ENCODE data around the gene RECQL5.
"Not testable (repeated sequence)": the region's sequence is repeated elsewhere in the genome, so short reads cannot be mapped to it uniquely, and the experiment has no call there.

The RECQL5 gene

DNA sequence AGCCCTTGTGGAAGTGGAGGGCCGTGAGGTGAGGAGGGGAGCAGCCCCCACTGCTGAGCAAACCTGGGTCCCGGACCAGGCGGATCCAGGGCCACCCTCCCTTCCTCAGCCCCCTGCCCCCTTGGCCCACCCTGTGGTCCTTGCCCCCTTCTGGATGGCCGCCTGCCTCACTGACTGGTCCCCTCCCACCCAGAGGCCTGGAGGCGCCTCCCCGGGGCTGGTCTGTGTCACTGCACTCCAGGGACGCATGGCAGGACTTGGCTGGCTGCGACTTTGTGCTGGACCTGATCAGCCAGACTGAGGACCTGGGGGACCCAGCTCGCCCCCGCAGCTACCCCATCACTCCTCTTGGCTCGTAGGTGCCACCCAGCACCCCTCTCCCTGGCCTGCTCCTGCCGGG is 52.9 kb downstream of the RECQL5 start:
- DNase-seq, result no peak

DNA sequence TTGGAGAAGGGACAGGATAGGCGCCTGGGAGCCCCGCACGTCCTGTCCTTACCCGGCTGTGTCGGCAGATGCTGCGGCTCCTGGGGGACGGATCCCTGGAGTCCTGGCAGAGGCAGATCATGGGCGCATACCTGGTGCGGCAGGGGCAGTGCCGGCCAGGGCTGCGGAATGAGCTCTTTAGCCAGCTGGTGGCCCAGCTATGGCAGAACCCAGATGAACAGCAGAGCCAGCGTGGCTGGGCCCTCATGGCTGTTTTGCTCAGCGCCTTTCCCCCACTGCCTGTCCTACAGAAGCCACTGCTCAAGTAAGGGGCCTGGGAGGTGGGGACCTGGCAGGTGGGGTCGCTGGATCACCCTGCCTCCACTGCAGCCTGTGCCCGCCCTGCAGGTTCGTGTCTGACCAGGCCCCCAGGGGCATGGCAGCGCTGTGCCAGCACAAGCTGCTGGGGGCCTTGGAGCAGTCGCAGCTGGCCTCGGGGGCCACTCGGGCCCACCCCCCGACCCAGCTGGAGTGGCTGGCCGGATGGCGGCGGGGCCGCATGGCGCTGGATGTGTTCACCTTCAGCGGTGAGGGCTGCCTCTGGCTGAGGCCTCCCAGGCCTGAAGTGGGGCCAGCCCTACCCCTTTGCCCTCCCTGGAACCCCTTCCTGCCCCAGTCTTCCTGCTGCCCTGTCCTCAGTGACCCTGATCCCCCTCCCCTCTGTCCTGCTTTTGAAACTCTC is 53.9 kb downstream of the RECQL5 start:
- DNase-seq, result no peak

DNA sequence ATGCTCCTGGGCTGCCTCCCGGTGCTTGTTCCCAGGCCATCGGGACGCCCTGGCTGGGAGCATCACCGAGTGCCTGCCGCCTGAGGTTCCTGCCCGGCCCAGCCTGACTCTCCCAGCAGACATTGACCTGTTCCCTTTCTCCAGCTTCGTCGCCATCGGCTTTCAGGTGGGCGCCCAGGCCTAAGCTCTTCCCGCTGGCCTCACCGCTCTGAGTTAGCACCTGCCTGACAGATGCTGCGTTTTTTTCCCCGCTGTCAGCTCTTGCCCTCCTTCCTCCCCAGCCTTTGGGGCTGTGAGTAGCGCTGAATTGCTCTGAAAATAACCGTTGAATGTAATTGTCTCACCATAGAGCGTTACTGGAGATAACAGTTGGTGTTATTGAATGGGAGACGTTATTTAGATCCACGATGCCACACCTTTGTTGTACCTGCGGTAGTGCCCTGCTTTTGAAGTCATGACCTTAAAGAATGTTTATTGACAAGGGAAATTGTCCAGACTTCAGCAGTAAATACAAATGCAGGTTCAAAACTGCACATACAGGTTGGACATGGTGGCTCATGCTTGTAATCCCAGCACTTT is 55.0 kb downstream of the RECQL5 start:
- no peak for DNase-seq

DNA sequence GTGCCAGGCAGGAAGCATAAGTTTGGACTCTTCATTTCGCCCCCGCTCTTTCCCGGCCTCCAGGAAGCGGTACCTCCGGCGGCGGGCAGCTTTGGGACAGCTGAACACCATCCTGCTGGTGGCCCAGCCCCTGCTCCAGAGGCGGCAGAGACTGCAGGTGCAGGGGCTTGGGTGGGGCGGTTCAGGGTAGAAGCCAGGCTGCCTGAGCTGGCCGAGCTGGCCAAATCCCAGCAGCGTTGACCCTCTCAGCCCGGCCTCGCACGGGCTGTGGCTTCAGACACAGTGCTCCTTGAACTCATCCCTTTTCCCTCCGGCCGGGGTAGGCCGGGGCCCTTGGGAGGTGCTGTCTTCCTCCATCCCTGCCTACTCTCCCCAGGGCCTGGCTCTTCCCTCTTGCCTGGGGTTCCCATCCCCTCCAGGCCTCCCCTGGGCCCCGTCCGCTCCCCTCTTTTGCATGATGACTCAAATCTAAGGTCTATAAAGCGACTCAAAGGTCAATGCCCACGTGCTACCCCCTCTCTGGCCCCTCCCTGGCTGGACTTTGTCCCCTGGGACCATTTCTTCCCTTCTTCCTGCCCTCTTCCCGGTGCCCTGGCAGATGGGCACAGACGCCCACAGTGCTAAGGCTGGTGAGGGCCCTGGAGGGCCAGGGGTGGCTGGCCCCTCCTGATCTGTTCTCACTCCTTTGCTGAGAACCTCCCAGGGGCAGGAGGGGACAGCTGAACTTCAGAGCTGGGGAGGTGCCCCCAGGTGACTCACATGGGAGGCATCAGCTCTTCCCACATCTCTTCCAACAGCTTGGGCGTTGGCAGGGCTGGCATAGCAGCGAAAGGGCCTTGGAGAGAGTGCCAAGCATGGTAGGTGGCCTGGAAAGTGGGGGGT is 56.6 kb downstream of the RECQL5 start:
- no peak for DNase-seq

DNA sequence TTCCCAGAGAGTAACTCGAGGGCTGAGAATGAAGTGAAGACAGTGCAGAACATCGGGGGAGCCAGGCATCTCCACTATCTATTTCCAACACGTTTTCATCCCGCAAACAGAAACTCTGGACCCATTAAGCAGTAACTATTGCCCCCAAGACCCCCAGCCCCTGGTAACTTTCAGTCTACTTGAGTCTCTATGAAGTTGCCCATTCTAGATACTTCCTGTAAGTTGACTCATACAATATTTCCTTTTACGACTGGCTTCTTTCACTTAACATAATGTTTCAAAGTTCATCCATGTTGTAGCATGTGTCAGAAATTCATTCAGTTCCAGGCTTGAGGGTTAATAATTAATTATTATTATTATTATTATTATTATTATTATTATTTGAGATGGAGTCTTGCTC is 59.9 kb downstream of the RECQL5 start:
- no peak for DNase-seq

DNA sequence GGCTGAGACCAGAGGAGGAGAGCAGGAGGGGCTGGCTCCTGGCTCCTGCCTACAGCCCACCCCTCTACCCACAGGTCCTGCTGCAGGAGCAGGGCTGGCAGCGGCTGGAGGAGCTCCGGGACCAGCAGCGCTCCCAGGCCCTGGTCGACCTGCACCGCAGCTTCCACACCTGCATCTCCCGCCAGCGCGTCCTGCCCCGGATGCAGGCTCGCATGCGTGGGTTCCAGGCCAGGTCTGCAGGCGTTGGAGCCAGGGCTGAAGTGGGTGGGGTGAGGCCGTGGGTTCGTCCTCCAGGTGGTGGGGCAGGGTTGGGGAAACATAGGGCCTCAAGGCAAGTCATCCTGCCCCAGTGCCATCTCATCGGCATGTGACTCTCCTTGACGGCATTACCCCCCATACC is 61.2 kb downstream of the RECQL5 start:
- DNase-seq, result no peak

DNA sequence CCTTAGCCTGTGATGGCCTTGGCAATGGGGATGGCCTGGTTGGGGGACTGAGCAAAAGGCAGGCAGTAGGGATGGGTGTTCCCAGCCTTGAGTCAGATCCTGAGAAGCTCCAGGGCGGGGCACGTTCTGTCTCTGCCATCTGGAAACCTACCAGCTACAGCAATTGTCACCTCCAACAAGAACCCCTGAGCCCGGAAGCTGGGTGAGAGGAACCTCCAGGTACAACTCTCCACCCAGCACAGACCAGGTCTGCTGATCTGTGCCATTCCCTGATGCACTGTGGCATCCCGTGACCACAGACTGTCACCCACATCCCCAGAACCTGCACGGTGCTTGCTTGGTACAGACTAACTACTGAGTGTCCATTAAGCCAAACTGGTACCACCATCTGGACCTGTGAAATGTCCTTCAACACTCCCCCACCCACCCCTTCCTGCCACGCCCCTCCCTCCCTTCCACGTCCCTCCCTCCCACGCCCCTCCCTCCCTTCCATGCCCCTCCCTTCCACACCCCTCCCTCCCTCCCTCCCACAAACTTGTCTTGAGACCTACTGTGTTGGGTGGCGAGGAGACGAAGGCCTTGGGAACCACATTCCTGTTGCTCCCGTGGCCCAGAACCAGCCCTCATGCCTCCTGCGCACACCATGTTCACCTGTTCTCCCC is 62.8 kb downstream of the RECQL5 start:
- no peak for DNase-seq

DNA sequence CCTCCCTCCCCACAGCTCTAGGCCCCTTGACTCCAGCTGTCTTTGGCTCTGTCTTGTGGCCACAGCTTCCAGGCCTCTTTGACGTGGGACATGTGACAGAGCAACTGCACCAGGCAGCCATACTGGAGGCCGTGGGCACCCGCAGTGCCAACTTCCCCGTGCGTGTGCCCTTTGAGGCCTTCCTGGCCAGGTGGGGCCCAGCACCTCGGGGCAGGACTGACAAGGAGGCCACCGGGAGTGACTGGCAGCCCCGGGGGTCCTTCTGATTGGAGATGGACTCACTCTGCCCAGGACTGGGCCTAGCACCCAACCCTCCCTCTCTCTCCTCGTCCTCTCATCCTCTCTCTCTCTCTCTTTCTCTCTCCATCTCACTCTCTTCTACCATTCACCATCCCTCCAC is 63.8 kb downstream of the RECQL5 start:
- DNase-seq, result no peak

DNA sequence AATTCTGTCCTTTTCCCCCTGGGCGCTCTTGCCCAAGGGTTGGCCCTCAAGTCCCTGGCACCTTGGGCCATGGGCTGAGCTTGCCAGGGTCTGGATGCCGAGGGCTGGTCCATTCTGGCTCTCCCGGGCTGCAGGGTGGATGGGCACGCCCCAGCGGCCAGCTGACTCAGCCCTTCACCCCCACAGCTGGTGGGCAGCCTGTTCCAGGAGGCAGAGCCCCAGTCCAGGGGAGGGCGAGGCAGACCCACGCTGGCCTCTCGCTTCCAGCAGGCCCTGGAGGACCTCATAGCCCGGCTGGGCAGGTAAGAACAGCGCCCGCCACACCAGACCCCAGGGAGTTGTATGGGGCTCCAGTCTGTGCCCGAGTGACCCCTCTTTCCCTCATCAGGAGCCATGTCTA is 64.3 kb downstream of the RECQL5 start:
- DNase-seq, result no peak

DNA sequence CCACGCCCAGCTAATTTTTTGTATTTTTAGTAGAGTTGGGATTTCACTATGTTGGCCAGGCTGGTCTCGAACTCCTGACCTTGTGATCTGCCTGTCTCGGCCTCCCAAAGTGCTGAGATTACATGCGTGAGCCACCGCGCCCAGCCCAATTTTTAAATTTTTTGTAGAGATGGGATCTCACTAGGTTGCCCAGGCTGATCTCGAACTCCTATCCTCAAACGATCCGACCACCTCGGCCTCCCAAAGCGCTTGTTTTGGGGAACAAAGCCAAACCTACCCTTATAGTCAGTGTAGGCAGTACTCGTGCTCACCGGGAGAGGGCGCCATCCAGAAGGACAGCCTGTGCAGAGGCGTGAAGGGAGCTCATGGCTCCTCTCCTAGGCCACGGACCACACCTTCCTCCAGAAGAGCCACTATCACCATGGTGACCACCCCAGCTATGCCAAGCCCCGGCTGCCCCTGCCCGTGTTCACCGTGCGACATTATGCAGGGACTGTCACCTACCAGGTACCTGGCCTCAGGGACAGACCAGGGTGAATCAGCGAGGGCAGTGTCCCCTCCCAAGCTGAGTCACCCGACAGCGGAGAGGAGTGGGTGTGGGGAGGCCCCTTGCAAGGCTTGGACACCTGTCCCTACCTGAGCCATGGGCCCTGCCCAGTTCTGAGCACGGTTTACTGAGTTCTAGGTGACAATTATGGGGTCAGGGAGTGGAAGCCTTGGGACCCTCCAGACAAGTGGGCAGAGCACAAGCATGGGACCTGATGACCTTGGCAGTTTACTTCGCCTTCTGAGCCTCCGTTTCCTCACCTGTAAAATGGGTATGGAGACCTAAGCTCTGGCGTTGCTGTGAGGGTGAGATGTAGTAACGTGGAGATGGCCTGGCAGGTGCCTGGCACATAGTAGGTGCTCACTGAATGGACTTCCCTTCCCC is 65.6 kb downstream of the RECQL5 start:
- no peak for DNase-seq

DNA sequence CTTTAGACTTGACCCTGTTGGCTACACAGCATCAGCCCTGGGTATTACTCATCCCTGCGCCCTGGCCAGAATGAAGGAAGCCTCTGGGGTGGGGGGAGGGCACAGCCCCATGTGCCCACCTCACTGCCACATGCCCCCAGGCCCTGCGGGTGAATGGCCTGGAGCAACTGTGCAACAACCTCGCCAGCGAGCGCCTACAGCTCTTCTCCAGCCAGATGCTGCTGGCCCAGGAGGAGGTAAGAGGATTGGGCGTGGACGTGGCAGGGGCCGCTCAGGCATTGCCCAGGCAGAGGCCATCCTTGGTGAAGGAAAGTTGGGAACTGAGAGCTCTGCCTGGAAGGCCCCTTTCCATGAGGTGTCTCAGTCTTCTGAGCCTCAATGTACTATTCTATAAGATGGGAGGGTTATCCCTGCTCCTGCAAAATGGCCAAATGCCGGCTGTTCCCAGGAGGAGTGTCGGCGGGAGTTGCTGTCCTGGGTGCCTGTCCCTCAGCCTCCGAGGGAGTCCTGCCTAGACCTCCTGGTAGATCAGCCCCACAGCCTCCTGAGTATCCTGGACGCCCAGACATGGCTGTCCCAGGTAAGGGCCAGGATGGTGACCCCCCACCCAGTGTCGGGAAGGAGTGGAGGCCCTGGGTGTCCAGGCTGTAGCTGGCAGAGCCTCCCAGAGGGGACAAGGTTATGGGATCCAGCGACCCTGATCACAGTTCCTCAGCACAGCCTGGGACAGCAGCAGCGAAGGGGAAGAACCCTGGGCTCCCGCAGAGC is 70.5 kb downstream of the RECQL5 start:
- no peak for DNase-seq

DNA sequence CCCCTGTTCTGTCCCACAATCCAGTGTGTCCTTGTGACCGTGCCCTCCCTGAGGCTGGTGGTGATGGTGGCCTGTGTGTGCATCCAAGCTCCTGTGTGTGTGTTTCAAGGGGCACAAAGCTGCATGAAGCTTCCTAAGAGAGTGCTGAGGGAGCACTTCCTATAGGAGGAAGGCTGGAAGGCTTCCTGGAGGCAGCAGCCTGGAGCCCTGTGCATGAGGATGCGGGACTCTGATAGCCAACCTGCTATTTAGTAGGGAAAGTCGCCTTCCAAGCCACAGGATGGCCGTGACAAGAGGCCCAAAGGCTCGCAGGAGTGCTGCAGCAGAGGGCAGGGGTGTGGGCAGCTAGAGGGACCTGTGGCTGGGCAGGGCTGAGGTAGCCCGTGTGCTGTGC is 71.0 kb downstream of the RECQL5 start:
- DNase-seq, result no peak

DNA sequence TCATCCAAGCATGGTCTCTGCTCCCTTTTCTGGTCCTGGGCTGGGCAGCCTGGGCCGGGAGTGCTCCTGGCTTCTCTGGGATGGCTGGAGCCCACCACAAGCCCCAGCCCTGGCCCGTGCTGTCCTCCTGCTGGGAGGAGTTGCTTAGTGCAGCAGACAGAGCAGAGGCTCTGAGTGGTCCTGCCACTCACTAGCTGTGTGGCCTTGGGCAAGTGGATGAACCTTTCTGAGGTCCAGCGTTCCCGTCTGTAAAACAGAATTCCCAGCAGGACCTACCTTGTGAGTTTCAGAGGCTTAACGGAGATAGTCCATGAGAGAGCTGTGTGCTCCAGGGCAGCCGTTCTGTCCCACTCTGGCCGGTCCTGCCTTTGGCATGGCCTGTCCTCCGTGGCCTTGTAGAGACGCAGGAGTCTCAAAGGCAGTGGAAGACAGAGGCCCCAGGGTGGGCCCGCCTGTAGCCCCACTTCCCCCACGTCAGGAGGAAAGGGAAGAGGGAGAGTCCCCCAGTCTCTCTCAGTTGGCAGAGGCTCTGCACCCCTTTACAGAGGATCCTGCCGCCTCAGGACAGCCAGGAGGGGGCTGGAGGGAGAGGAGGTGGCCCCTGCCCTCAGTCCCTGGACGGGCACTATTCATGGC is 71.6 kb downstream of the RECQL5 start:
- DNase-seq, result no peak

DNA sequence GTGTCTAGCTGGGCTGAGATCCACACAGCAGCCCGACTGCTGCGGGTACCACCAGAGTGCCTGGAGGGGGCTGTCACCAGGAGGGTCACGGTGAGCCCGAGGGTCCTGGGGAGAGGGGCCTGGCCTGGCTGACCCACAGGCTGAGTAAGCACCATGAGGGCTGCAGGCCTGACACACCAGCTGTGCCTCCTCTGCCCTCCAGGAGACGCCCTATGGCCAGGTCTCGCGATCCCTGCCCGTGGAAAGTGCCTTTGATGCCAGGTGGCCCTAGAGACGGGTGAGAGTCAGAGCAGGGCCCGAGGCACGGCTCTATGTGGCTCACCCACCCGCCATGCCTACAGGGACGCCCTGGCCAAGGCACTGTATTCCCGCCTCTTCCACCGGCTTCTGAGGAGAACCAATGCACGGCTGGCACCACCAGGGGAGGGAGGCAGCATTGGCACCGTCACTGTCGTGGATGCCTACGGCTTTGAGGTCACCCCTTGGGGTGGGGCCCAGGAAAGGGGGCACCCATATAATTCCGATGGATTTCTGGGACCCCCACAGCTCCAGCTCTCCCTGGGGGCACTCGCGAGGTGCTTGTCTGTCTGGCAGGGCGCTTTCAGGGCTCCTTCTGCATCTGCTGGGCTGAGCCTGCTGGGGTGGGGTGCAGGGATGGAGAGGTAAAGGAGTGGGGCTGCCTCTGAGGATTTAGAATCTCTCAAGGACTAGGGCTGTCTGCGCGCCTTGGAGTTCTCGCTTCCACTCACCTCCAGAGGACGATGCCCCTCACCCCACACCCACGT is 72.3 kb downstream of the RECQL5 start:
- DNase-seq, result no peak

DNA sequence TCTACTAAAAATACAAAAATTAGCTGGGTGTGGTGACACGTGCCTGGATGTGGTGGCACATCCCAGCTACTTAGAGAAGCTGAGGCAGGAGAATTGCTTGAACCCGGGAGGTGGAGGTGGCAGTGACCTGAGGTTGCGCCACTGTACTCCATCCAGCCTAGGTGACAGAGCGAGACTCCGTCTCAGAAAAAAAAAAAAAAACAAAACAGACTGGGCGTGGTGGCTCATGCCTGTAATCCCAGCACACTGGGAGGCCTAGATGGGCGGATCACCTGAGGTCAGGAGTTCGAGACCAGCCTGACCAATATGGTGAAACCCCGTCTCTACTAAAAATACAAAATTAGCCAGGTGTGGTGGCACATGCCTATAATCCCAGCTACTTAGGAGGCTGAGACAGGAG is 73.5 kb downstream of the RECQL5 start:
- DNase-seq, result not testable (repeated sequence)

DNA sequence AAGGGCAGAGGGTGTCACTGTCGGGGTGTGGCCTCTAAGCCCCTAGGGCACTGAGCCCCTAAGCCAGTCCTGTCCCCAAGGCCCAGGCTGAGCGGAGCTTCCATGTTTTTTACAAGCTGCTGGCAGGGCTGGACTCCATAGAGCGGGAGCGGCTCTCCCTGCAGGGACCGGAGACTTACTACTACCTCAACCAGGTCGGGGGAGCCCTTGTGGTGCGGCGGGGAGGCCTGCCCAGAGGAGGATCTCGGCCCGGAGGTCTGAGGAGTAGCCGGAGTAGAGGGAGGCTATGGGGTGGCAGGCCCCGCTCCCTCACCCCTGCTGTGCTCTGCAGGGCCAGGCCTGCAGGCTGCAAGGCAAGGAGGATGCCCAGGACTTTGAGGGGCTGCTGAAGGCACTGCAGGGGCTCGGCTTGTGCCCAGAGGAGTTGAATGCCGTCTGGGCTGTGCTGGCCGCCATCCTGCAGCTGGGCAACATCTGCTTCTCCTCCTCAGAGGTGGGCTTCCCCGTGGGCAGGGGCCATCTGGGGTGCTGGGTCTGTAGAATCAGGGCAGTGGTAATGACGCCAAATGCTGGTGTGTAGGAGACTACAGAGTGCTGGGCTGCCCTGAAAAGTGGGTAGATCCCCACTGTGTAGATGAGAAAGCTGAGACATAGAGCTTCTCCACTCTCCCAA is 74.5 kb downstream of the RECQL5 start:
- DNase-seq, result no peak

DNA sequence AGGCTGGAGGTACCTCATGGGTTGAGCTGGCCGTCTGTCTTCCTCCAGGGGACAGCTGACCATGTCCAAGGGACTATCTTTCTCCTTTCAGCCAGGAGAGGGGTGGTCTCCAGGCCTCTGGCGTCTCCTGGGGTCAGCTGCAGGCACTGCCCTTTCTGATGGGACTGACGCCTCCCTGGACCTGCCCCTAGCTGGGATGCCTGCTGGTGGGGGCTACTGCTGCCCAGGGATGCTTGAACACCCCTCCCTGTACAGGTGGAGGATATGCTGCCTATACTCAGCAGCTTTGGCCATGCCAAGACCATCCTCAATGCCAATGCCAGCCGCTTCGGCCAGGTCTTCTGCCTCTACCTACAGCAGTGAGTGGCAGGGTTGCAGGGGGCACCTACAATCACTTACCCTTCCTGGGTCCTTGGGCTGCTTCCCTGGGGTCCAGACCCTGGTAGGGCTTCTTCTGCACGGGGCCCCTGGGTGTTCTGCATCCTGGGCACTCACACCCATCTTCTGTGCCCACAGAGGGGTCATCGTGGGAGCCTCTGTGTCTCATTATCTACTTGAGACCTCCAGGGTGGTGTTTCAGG is 75.1 kb downstream of the RECQL5 start:
- DNase-seq, result no peak

DNA sequence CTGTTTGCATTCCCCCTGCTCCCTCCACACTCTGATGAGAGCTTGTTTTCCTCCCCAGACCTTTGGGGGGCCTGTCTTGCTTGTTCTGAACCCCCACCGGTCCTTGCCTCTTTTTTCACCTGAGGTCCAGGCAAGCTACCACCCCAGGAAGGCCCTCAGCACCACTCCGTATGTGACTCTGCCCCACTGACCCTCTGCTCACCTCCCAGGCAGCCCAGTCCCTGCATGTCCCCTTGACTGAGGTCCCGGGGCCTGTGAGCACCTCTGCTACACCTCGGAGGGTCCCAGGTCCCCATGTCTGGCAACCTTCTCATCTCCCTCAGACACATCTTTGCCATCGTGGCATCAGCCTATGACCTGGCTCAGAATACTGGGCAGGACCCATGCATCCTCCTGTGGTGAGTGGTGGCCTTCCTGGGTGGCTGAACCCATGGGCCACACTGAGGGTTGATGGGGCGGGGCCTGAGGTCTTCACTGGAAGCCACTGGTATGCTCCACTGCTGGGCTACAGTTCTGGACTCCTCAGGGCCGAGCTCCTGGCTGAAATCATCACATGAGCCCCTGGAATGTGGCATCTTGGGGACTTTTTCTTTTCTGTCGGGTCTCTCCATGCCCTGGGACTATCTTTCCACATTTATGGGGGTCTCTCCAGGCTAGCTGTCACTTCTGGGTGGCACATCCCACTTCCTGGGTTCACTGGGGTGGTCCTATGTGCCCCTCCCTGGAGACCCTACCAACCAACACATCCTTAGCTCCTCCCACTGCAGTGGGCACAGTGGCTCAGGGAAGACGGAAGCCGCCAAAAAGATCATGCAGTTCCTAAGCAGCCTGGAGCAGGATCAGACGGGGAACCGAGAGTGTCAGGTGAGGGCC is 75.9 kb downstream of the RECQL5 start:
- DNase-seq, result no peak
